HG03432 (cell line): ENCODE data around the gene IFNAR2.

Experiments used
- ATAC-seq: cut with Tn5 transposase; IDR thresholded peaks from one replicate; pipeline ENCODE4 v1.9.1; 2021; ENCODE audit warnings: mild to moderate bottlenecking, moderate library complexity; ENCODE audit not compliant: unreplicated experiment

Gene IFNAR2

DNA sequence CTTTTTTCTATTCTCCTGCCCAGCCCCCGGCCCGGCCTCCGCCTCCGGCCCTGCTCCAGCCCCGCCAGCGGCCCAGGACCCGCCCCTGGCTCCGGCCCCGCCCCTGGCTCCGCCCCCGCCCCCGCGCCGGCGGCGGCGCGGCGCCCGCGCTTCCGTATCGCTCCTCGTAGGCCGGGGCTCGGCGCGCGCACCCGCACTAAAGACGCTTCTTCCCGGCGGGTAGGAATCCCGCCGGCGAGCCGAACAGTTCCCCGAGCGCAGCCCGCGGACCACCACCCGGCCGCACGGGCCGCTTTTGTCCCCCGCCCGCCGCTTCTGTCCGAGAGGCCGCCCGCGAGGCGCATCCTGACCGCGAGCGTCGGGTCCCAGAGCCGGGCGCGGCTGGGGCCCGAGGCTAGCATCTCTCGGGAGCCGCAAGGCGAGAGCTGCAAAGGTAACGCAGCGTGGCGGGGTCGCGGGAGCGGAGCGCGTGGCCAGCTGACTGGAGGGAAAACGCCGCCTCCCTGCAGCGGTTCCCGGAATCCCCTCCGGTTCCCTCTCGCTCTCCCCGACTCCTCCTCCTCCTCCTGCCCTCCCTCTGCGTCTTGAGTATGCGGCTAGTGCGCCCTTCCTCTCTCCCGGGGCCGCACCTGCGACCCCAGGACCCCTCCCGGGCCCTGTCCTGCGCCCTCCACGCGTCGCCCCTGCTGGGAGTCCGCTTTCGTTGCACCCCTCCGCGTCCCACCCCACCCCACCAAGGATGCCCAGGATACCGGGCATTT, at the start of gene IFNAR2:
IFNAR2 (plus strand) TSS at position 155 of the 761 bp plus-strand sequence. CDS start 11,985 bp downstream, outside the sequence.
- ATAC-seq, result peak; percentile 81

- ATAC-seq, result no peak
Observed at GRCh38 chr21:33185852-33186251, 43.9 kb upstream of the IFNAR2 start.

DNA sequence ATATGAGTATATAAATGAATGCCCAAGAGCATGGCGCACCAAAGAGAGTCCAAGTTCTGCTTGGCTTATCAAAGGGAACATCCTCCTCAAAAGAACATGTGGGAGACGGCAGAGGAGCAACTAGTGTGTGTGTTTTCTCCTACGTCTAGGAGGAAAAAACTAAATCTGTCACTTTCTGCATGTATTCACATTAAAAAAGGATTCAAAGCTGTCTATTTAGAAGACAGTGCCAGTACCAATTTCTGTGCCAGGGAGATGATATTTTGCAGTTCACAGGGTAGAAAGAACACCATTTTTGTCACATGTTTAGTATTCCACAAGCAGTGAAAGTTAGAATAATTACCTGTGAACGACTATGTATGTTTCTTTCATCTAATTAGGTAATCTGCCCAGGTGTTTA, 42.5 kb upstream of the IFNAR2 start:
- no peak for ATAC-seq

GRCh38 chr21:33189237-33189636, 40.5 kb upstream of the IFNAR2 start:
- no peak for ATAC-seq

DNA sequence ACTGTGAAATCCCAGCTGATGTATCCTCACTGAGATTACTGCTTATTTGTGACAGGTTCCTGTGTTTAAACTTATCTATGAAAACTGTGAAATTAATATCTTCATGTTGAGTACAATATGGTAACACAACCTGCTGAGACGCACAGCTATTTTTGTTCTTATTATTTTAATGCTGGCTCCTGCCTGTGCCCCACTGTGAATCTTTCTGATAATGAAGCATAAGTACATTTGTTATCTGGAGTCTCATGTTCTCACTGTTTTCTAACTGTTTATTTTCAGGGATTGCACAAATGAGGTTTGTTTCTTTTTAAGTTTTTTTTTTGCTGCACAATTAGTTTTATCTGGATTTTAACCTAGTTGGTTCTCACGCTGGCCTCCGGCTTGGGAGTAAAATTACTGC, 39.9 kb upstream of the IFNAR2 start:
- ATAC-seq, result no peak

GRCh38 chr21:33196941-33197374, 32.8 kb upstream of the IFNAR2 start:
- ATAC-seq, result no peak

- ATAC-seq, result no peak
Observed at GRCh38 chr21:33197496-33197895, 32.2 kb upstream of the IFNAR2 start.

- ATAC-seq, result no peak
Observed at GRCh38 chr21:33198346-33199099, 31.2 kb upstream of the IFNAR2 start.

DNA sequence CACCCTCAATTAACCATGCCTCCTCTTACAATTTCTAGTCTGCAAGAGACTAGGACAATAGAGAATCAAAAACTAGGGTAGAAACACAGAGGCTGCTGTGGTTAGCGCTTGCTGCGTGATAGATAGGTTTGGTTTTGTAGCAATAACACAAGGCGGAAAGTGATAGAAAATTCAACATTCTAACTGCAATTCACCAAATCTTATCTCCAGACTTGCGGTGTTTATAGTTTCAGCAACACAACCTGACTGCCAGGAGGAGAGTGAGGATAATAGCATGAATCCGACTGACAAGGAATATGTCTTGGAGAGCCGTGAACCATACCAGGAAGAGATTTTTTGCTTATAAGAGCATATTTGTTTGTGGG, 30.7 kb upstream of the IFNAR2 start:
- ATAC-seq, result no peak

DNA sequence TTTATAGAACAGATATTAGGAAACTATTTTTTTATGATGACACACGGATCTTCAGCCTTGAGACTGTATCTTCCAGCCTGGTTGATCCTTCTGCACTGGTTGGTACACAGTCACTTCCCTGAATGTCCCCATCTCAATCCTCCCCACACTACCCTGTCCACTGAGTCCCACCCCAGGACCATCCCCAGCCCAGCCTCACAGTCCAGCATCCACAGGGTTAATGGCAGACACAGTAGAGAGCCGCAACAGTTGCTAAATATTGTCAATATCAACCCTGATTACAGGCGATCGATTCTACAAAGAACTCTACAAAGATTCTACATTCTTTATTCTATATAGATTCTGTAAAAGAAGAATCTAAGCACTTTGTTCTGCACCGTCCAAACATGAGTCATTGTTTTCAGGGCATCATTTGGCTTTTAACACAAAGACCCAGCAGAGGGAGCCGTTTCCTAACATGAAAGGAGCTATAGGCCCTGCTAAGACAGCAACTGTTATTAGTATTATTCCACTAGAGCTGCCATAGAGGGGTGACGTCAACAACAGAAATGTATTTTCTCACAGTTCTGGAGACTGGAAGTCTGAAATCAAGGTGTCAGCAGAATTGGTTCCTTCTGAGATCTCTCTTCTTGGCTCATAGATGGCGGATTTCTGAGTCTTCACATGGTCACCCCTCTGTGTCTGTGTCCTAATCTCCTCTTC, 30.1 kb upstream of the IFNAR2 start:
- ATAC-seq, result peak; percentile 75

GRCh38 chr21:33201956-33202355, 27.8 kb upstream of the IFNAR2 start:
- no peak for ATAC-seq

- no peak for ATAC-seq
Observed at GRCh38 chr21:33202464-33203363, 27.0 kb upstream of the IFNAR2 start.

DNA sequence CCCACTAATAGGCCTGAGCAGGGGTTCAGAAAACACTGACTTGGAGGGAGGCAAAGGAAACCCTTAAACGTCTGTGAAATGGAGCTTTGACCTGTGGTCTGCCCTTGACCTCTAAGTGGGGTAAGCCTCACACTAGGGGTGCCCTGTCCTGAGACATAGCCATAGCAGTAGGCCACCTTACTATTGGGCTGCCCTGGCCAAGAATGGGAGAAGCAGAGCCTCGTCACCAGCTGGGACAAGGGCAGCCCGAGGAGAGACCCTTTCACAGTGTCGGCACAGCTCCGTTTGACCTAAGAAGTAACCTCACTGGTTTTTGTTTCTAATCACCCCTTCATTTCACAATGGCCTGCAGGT, 26.4 kb upstream of the IFNAR2 start:
- ATAC-seq, result no peak

DNA sequence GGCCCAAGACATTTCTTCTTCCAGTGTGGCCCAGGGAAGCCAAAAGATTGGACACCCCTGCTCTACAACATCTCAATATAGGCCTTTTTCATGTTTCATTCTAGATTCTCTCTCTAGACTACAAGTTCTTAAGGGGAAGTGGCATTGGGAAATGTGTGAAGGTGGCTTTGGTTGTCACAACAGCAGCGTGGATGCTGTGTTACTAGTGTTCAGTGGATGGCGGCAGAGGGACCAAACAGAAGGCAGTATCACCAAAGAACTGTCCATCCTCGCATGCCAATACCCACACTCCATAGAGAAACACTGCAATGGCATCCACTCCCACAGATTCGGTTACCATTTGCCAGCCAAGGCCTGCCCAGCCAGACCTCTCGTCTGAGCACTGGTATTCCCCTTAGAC, 24.3 kb upstream of the IFNAR2 start:
- ATAC-seq, result no peak

GRCh38 chr21:33206771-33207281, 22.9 kb upstream of the IFNAR2 start:
- no peak for ATAC-seq

DNA sequence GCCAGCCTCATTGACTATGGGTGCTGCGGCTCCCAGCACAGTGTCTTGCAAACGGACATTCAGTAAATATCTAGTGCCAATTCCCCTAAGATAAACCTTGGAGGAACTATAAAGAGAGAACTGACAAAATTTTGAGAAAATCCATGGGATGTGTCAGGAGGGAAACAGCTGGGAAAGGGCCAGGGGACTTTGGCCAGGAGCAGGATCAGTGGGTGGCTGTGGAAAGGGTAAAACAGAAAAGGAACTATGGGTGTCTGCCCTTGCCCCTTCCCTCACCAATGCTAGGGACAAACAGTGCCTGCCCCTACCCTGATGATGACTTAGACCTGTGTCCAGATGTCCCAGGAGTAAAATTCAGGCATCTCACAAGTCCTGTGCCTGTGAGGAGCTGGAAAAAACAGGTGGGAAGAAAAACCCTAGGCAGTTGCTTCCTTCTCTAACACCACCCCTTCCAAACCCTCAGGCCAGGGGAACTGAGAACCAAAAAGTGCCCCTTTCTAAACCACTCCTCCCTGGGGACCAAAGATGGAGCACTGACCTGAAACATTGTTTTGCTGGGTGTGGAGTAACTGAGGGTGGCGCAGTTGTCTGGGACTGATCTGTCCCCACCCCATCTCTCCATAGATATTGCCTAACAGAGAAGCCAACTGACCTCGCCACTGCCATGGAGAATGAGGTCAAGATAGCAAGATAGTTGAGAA, 22.1 kb upstream of the IFNAR2 start:
- ATAC-seq, result no peak

- ATAC-seq, result no peak
Observed at GRCh38 chr21:33208534-33208933, 21.2 kb upstream of the IFNAR2 start.

GRCh38 chr21:33211305-33211704, 18.4 kb upstream of the IFNAR2 start:
- no peak for ATAC-seq

GRCh38 chr21:33211732-33212131, 18.0 kb upstream of the IFNAR2 start:
- no peak for ATAC-seq
